Measurements from ENCODE around the gene CDKL1. TPM values are rescaled to one million over a fixed set of nuclear protein-coding genes. Genes with fewer than 3 reads are reported as not detected.

The CDKL1 gene
- total and polyA plus RNA-seq, 8 donors: 12.0 to 22.2 (median 17.3) TPM

DNA sequence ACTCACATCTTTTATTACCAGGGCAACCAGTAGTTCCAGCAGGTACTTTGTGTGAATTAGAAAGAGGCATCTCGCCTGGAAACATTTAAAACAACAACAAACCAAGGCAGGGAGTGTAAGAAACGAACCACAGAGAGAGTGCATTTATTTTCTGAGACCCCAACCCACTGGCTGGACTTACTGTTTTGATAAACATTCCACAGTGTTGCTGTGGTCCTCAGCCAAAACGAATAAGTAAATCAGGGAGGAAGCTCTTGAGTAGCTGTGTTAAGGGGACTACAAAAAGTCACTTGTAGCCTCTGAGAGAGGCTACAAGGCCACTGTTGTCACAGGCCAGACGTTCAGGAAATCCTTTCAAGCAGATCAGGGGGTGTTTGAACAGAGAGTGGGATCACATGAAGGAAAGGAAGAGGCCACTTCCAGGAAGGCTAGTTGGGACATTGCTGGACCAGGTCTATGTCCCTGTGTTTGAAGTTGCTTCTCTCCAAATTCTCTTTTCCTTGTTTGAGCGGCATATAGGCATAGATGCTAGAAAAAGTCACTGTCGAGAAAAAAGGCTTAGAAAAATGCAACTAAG is 50.7 kb downstream of the CDKL1 start:
- TF ChIP-seq, protein P1, sequence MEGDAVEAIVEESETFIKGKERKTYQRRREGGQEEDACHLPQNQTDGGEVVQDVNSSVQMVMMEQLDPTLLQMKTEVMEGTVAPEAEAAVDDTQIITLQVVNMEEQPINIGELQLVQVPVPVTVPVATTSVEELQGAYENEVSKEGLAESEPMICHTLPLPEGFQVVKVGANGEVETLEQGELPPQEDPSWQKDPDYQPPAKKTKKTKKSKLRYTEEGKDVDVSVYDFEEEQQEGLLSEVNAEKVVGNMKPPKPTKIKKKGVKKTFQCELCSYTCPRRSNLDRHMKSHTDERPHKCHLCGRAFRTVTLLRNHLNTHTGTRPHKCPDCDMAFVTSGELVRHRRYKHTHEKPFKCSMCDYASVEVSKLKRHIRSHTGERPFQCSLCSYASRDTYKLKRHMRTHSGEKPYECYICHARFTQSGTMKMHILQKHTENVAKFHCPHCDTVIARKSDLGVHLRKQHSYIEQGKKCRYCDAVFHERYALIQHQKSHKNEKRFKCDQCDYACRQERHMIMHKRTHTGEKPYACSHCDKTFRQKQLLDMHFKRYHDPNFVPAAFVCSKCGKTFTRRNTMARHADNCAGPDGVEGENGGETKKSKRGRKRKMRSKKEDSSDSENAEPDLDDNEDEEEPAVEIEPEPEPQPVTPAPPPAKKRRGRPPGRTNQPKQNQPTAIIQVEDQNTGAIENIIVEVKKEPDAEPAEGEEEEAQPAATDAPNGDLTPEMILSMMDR (IDR thresholded peaks at IDR 0.05): no peak
- Histone ChIP-seq H3K36me3 (peaks cover 0 to 1% of the 10 kb centered on the region in 2 donors), H3K4me3 (no peak overlapping the region), H3K27ac (peak overlapping the region in 1 of 2 donors; percentile 49), H3K4me1 (peaks cover 0 to 26% of the 10 kb centered on the region in 2 donors), H3K27me3 (no peaks in the 10 kb centered on the region), H3K9me3 (no peaks in the 10 kb centered on the region)
- intact Hi-C loops (cut with DNase I): no loop called here
- DNase-seq: no peak
- ATAC-seq: no peak

GRCh38 chr14:50344876-50345563 is 51.7 kb downstream of the CDKL1 start:
- TF ChIP-seq, protein P1 (IDR thresholded peaks at IDR 0.05): no peak
- intact Hi-C loops (cut with DNase I): no loop called here
- DNase-seq (no peak), ATAC-seq (no peak)
- Histone ChIP-seq H3K27me3 (no peaks in the 10 kb centered on the region), H3K4me3 (no peak overlapping the region), H3K27ac (no peak overlapping the region), H3K36me3 (peaks cover 0 to 10% of the 10 kb centered on the region in 2 donors), H3K4me1 (peaks cover 0 to 26% of the 10 kb centered on the region in 2 donors), H3K9me3 (no peaks in the 10 kb centered on the region)

- no peak for DNase-seq
- Histone ChIP-seq H3K4me1 (peaks cover 0 to 26% of the 10 kb centered on the region in 2 donors), H3K4me3 (no peak overlapping the region), H3K27me3 (no peaks in the 10 kb centered on the region), H3K27ac (peak overlapping the region in 1 of 2 donors; percentile 10), H3K36me3 (peaks cover 0 to 15% of the 10 kb centered on the region in 2 donors), H3K9me3 (no peaks in the 10 kb centered on the region)
- intact Hi-C loops (cut with DNase I): no loop called here
- TF ChIP-seq, protein P1 (IDR thresholded peaks at IDR 0.05): no peak
- ATAC-seq: no peak
Measured at GRCh38 chr14:50344116-50344775, 52.4 kb downstream of the CDKL1 start.

DNA sequence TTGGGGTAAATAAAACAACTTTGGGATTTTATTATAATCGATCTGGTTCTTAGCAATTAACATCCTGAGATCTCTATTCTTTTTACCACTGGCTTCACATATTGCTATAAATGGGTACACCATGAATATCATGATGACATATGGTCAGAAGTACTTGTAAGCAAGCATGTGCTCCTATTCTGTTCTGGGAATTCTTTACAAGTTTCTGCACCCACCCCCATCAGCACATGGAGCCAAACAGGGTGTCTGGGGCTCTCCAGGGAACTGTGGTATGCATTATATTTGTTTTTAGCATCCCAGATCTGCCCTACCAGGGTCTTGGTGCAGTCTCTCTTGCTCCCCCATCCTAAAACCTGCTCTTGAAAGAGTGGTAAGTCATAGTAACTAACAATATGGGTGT is 53.2 kb downstream of the CDKL1 start:
- Histone ChIP-seq H3K27ac (peak overlapping the region in 1 of 2 donors; percentile 10), H3K4me3 (no peak overlapping the region)
- intact Hi-C loops (cut with DNase I): no loop called here

More for the DNA sequence above, 53.2 kb downstream of the CDKL1 start:
- TF ChIP-seq, protein P1 (IDR thresholded peaks at IDR 0.05): no peak
- no peak for ATAC-seq
- H3K36me3 ChIP-seq: peaks cover 0 to 19% of the 10 kb centered on the region in 2 donors
- H3K4me1 ChIP-seq: peaks cover 0 to 26% of the 10 kb centered on the region in 2 donors
- H3K9me3 ChIP-seq: no peaks in the 10 kb centered on the region
- DNase-seq: no peak
- no peaks in the 10 kb centered on the region for H3K27me3 ChIP-seq
